Neural cell (in vitro differentiated cells): Measurements from ENCODE around the gene CYP8B1. TPM values are rescaled to one million over a fixed set of nuclear protein-coding genes. Genes with fewer than 3 reads are reported as not detected.

Experiments used
- H2AFZ ChIP-seq: fragments of 200-600, 300-800 bp; sonication (generic), shearing (Covaris generic); 2 replicates; pipeline ENCODE4 v1.6.0; 2014; ENCODE audit warnings: low read depth, mild to moderate bottlenecking, antibody characterized with exemption, low read length, moderate library complexity
- H3F3A ChIP-seq: fragments of 200-600 bp; shearing (Covaris generic); 2 replicates; pipeline ENCODE4 v1.6.1; 2016; ENCODE audit warnings: mild to moderate bottlenecking, moderate library complexity, mixed read lengths, antibody characterized with exemption, low read length; ENCODE audit not compliant: insufficient read depth, poor library complexity, severe bottlenecking
- H3K27ac ChIP-seq: fragments of 200-600, 300-800 bp; sonication (generic), shearing (Covaris generic); 2 replicates; pipeline ENCODE4 v1.5.1; 2014; ENCODE audit warnings: mild to moderate bottlenecking, low read length, moderate library complexity
- H3K27me3 ChIP-seq: fragments of 300-800, 200-600 bp; sonication (generic), shearing (Covaris generic); 2 replicates; pipeline ENCODE4 v1.6.0; 2014; ENCODE audit warnings: mild to moderate bottlenecking, low read depth, low read length, moderate library complexity; ENCODE audit not compliant: insufficient read depth
- H3K36me3 ChIP-seq: fragments of 300-800, 200-600 bp; sonication (generic), shearing (Covaris generic); 2 replicates; pipeline ENCODE4 v1.5.1; 2014; ENCODE audit warnings: mild to moderate bottlenecking, antibody characterized with exemption, low read length, moderate library complexity; ENCODE audit not compliant: insufficient read depth
- H3K4me2 ChIP-seq: fragments of 300-800, 200-600 bp; sonication (generic), shearing (Covaris generic); 2 replicates; pipeline ENCODE4 v1.6.0; 2014; ENCODE audit warnings: mild to moderate bottlenecking, low read length
- H3K4me3 ChIP-seq: fragments of 300-800, 200-600 bp; sonication (generic), shearing (Covaris generic); 2 replicates; pipeline ENCODE4 v1.5.1; 2014; ENCODE audit warnings: mild to moderate bottlenecking, low read length, moderate library complexity
- H3K79me2 ChIP-seq: fragments of 200-600 bp; shearing (Covaris generic); replicated peaks from 2 replicates; pipeline ENCODE4 v1.6.0; 2014; ENCODE audit warnings: mild to moderate bottlenecking, low read length, moderate library complexity; ENCODE audit not compliant: insufficient read depth
- H3K9ac ChIP-seq: fragments of 300-800, 200-600 bp; sonication (generic), shearing (Covaris generic); 2 replicates; pipeline ENCODE4 v1.6.1; 2016; ENCODE audit warnings: mild to moderate bottlenecking, low read length, mixed read lengths
- H3K9me2 ChIP-seq: fragments of 200-600 bp; shearing (Covaris generic); 2 replicates; pipeline ENCODE4 v1.6.1; 2016; ENCODE audit warnings: mild to moderate bottlenecking, low read length, mixed read lengths; ENCODE audit not compliant: insufficient read depth
- H3K9me3 ChIP-seq: fragments of 200-600, 300-800 bp; sonication (generic), shearing (Covaris generic); 2 replicates; pipeline ENCODE4 v1.6.1; 2016; ENCODE audit warnings: mild to moderate bottlenecking, mixed run types, low read length, moderate library complexity, mixed read lengths
- H4K20me1 ChIP-seq: fragments of 200-600 bp; shearing (Covaris generic); 2 replicates; pipeline ENCODE4 v1.6.1; 2016; ENCODE audit warnings: mild to moderate bottlenecking, mixed run types; ENCODE audit not compliant: insufficient read depth
- EP300 ChIP-seq: fragments of 450-650 bp; conservative IDR thresholded peaks from 2 replicates; pipeline ENCODE4 v1.6.1; 2014; ENCODE audit warnings: antibody characterized with exemption, mild to moderate bottlenecking, moderate library complexity; ENCODE audit not compliant: poor library complexity, severe bottlenecking
- EZH2 ChIP-seq: fragments of 200-600, 300-800 bp; shearing (Covaris generic), sonication (generic); IDR thresholded peaks from 2 replicates; pipeline ENCODE4 v1.6.1; 2014; ENCODE audit warnings: antibody characterized with exemption, low read length, borderline replicate concordance, mild to moderate bottlenecking; ENCODE audit not compliant: insufficient read depth, poor library complexity, severe bottlenecking
- MXI1 ChIP-seq: fragments of 450-650 bp; conservative IDR thresholded peaks from 2 replicates; pipeline ENCODE4 v1.6.1; 2014; ENCODE audit warnings: antibody characterized with exemption, mild to moderate bottlenecking; ENCODE audit not compliant: poor library complexity, severe bottlenecking
- POLR2AphosphoS5 ChIP-seq: IDR thresholded peaks from 2 replicates; pipeline ENCODE4 v1.6.1; 2012
- RAD21 ChIP-seq: fragments of 450-650 bp; conservative IDR thresholded peaks from 2 replicates; pipeline ENCODE4 v1.6.1; 2014; ENCODE audit warnings: antibody characterized with exemption, mild to moderate bottlenecking, moderate library complexity
- SMC3 ChIP-seq: fragments of 450-650 bp; conservative IDR thresholded peaks from 2 replicates; pipeline ENCODE4 v1.6.1; 2014; ENCODE audit warnings: antibody characterized with exemption, mild to moderate bottlenecking, moderate library complexity; ENCODE audit not compliant: poor library complexity
- TAF1 ChIP-seq: IDR thresholded peaks from 2 replicates; pipeline ENCODE4 v1.6.1; 2012; ENCODE audit warnings: low read depth
- polyA plus RNA-seq: library from polyadenylated mRNA; depleted of rRNA; stranded (reverse); fragments of >200 nt; gene quantifications from 2 replicates; pipeline ENCODE4 v1.2.3, GENCODE V29; 2014
- TF ChIP-seq, protein P1 (sequence below): IDR thresholded peaks from 2 replicates; pipeline ENCODE4 v1.6.1; 2012; ENCODE audit warnings: borderline replicate concordance
- TF ChIP-seq, protein P2 (sequence below): fragments of 450-650 bp; IDR thresholded peaks from 2 replicates; pipeline ENCODE4 v1.5.1; 2014; ENCODE audit warnings: antibody characterized with exemption, mild to moderate bottlenecking, moderate library complexity; ENCODE audit not compliant: poor library complexity, severe bottlenecking

The CYP8B1 gene
- polyA plus RNA-seq, 1 donor from 2014 or later = not detected

DNA sequence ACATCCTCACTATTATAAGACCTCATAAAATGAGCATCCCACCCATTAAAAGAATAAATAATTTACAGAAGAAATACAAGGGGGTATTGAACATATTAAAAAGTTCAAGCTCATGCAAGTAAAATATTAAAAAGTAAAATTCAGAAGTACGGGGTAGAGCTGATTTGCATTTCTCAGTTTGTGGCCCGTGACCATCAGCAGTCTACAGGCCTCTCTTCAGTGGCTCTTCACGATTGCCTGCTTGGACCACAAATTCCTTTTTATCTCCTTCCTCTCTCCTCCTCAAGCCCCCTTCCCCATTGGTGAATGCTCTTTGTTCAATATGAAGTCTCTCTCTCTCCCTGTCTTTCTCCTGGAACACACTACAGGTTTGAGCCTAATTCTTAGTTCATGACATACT, 19.1 kb downstream of the CYP8B1 start:
- no peaks in the 10 kb centered on the region for H3K79me2 ChIP-seq
- no peaks in the 10 kb centered on the region for H3F3A ChIP-seq
- H3K9me2 ChIP-seq = no peaks in the 10 kb centered on the region
- H3K4me3 ChIP-seq = no peak overlapping the region
- no peak overlapping the region for H3K27ac ChIP-seq
- no peaks in the 10 kb centered on the region for H4K20me1 ChIP-seq
- TF ChIP-seq EZH2 (no peak), MXI1 (no peak), POLR2AphosphoS5 (no peak), SMC3 (no peak), EP300 (no peak)
- TF ChIP-seq, protein P1, sequence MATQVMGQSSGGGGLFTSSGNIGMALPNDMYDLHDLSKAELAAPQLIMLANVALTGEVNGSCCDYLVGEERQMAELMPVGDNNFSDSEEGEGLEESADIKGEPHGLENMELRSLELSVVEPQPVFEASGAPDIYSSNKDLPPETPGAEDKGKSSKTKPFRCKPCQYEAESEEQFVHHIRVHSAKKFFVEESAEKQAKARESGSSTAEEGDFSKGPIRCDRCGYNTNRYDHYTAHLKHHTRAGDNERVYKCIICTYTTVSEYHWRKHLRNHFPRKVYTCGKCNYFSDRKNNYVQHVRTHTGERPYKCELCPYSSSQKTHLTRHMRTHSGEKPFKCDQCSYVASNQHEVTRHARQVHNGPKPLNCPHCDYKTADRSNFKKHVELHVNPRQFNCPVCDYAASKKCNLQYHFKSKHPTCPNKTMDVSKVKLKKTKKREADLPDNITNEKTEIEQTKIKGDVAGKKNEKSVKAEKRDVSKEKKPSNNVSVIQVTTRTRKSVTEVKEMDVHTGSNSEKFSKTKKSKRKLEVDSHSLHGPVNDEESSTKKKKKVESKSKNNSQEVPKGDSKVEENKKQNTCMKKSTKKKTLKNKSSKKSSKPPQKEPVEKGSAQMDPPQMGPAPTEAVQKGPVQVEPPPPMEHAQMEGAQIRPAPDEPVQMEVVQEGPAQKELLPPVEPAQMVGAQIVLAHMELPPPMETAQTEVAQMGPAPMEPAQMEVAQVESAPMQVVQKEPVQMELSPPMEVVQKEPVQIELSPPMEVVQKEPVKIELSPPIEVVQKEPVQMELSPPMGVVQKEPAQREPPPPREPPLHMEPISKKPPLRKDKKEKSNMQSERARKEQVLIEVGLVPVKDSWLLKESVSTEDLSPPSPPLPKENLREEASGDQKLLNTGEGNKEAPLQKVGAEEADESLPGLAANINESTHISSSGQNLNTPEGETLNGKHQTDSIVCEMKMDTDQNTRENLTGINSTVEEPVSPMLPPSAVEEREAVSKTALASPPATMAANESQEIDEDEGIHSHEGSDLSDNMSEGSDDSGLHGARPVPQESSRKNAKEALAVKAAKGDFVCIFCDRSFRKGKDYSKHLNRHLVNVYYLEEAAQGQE = no peak
- TF ChIP-seq, protein P2, sequence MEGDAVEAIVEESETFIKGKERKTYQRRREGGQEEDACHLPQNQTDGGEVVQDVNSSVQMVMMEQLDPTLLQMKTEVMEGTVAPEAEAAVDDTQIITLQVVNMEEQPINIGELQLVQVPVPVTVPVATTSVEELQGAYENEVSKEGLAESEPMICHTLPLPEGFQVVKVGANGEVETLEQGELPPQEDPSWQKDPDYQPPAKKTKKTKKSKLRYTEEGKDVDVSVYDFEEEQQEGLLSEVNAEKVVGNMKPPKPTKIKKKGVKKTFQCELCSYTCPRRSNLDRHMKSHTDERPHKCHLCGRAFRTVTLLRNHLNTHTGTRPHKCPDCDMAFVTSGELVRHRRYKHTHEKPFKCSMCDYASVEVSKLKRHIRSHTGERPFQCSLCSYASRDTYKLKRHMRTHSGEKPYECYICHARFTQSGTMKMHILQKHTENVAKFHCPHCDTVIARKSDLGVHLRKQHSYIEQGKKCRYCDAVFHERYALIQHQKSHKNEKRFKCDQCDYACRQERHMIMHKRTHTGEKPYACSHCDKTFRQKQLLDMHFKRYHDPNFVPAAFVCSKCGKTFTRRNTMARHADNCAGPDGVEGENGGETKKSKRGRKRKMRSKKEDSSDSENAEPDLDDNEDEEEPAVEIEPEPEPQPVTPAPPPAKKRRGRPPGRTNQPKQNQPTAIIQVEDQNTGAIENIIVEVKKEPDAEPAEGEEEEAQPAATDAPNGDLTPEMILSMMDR = no peak
- no peaks in the 10 kb centered on the region for H3K27me3 ChIP-seq
- no peaks in the 10 kb centered on the region for H3K9me3 ChIP-seq
- H2AFZ ChIP-seq = no peak overlapping the region
- H3K36me3 ChIP-seq = no peaks in the 10 kb centered on the region
- no peak overlapping the region for H3K4me2 ChIP-seq
- no peak overlapping the region for H3K9ac ChIP-seq

DNA sequence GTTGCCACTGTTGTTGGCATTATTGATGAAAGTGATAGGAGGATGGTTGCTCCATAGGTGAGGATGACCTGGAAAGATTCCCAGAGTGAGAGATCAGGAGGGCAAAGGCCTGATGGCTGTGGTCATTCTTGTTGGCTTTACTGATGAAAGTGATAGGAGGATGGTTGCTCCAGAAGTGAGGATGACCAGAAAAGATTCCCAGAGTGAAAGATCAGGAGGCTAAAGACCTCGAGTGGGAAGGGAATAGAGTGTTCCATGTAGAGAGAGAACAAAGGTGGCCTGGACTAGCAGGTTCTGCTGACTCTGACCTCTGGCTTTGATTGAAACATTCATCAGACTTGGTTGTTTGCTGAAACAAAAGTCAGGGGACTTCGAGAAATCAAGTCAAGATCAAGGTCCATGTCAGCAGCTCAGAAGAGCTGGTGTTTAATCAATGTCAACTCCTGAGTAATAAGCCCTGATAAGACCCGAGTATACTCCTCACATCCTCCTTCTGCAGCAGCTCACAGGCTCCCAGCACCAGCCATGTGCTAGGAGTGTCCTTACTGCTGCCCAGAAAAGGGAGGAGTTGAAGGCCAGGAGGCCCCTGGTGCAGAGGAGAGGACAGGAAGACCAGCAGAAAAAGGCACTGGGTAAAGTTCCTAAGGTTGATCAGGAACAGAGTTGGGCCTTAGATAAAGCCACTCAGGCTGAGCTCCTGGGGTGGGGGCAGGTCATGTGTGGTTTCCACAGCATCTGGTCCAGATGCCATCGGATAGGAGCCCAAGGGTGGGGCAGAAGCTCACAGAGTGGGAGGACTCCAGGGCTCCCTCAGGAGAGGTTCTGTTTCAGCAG, 19.9 kb downstream of the CYP8B1 start:
- Histone ChIP-seq H3K79me2 (no peaks in the 10 kb centered on the region), H3K9me2 (no peaks in the 10 kb centered on the region), H2AFZ (no peak overlapping the region), H3F3A (no peaks in the 10 kb centered on the region), H3K4me2 (no peak overlapping the region), H3K9me3 (no peaks in the 10 kb centered on the region), H3K27ac (no peak overlapping the region), H3K9ac (no peak overlapping the region), H4K20me1 (no peaks in the 10 kb centered on the region), H3K27me3 (no peaks in the 10 kb centered on the region), H3K4me3 (no peak overlapping the region), H3K36me3 (no peaks in the 10 kb centered on the region)
- TF ChIP-seq TAF1 (no peak), EZH2 (no peak), EP300 (no peak), RAD21 (no peak), POLR2AphosphoS5 (no peak), SMC3 (no peak), MXI1 (no peak)
- TF ChIP-seq, protein P2 = no peak
- TF ChIP-seq, protein P1 = no peak
